PFSK-1 (cell line): ENCODE results near the gene GMPR.

Source experiments
- FOXP2 ChIP-seq: optimal IDR thresholded peaks from 2 replicates; pipeline ENCODE3; 2011; ENCODE audit warnings: borderline replicate concordance, control low read depth, inconsistent platforms; ENCODE audit not compliant: insufficient read depth; ENCODE audit errors: extremely low read length, extremely low read depth
- POLR2AphosphoS5 ChIP-seq: IDR thresholded peaks from 2 replicates; pipeline ENCODE4 v1.6.1; 2012; ENCODE audit warnings: low read depth, mild to moderate bottlenecking, control low read depth, low read length, moderate library complexity
- SIN3A ChIP-seq: IDR thresholded peaks from 2 replicates; pipeline ENCODE4 v1.6.1; 2012; ENCODE audit warnings: mild to moderate bottlenecking, low read length, moderate library complexity, borderline replicate concordance; ENCODE audit not compliant: insufficient read depth
- TAF1 ChIP-seq: IDR thresholded peaks from 2 replicates; pipeline ENCODE4 v1.6.1; 2012; ENCODE audit warnings: low read length, control low read depth, borderline replicate concordance; ENCODE audit not compliant: insufficient read depth
- TF ChIP-seq, protein P1 (sequence below), 2 experiments: IDR thresholded peaks; 2 replicates each; pipeline versions ENCODE4 v1.6.1 to v1.8.0; 2011 to 2012; ENCODE audit warnings: low read depth in 2 of 2, low read length in 2 of 2, control low read depth in 1 of 2, inconsistent platforms in 1 of 2, mild to moderate bottlenecking in 1 of 2, moderate library complexity in 1 of 2; ENCODE audit not compliant: insufficient read depth in 1 of 2

Gene GMPR

DNA sequence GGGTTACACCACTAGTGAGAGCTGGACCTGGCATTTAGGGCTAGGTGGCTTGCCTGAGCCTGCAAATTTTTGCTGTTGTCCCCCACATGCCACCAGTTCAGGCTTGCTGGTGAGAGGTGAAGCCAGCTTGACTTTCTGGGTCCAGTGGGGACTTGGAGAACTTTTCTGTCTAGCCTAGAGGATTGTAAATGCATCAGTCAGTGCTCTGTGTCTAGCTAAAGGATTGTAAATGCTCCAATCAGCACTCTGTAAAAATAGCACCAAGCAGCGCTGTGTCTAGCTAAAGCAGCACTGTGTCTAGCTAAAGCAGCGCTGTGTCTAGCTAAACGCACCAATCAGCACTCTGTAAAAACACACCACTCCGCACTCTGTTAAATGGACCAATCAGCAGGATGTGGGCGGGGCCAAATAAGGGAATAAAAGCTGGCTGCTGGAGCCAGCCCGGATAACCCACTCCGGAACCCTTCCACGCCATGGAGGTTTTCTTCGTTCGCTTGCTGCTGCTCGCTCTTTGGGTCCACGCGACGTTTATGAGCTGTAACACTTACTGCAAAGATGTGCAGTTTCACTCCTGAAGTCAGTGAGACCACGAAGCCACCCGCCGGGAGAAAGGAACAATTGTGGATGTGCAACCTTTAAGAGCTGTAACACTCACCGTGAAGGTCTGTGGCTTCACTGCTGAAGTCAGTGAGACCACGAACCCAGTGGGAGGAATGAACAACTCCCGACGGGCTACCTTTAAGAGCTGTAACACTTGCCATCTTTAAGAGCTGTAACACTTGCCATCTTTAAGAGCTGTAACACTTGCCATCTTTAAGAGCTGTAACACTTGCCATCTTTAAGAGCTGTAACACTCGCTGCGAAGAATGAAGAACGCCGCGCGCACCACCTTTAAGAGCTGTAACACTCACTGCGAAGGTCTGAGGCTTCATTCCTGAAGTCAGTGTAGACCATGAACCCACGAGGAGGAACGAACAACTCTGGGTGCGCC is 27.3 kb downstream of the GMPR start:
- TF ChIP-seq SIN3A (no peak), TAF1 (no peak), POLR2AphosphoS5 (no peak), FOXP2 (no peak)
- TF ChIP-seq, protein P1, sequence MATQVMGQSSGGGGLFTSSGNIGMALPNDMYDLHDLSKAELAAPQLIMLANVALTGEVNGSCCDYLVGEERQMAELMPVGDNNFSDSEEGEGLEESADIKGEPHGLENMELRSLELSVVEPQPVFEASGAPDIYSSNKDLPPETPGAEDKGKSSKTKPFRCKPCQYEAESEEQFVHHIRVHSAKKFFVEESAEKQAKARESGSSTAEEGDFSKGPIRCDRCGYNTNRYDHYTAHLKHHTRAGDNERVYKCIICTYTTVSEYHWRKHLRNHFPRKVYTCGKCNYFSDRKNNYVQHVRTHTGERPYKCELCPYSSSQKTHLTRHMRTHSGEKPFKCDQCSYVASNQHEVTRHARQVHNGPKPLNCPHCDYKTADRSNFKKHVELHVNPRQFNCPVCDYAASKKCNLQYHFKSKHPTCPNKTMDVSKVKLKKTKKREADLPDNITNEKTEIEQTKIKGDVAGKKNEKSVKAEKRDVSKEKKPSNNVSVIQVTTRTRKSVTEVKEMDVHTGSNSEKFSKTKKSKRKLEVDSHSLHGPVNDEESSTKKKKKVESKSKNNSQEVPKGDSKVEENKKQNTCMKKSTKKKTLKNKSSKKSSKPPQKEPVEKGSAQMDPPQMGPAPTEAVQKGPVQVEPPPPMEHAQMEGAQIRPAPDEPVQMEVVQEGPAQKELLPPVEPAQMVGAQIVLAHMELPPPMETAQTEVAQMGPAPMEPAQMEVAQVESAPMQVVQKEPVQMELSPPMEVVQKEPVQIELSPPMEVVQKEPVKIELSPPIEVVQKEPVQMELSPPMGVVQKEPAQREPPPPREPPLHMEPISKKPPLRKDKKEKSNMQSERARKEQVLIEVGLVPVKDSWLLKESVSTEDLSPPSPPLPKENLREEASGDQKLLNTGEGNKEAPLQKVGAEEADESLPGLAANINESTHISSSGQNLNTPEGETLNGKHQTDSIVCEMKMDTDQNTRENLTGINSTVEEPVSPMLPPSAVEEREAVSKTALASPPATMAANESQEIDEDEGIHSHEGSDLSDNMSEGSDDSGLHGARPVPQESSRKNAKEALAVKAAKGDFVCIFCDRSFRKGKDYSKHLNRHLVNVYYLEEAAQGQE (IDR thresholded peaks at IDR 0.05; ENCODE audit: insufficient read depth in 1 of 2, low read depth in 2 of 2, low read length in 2 of 2), result no peak

- TF ChIP-seq POLR2AphosphoS5 (no peak), FOXP2 (no peak), TAF1 (no peak), SIN3A (no peak)
Observed at GRCh38 chr6:16267428-16268263, 29.3 kb downstream of the GMPR start.

- TF ChIP-seq TAF1, result no peak
- TF ChIP-seq SIN3A, result no peak
- TF ChIP-seq POLR2AphosphoS5, result no peak
- no peak for TF ChIP-seq FOXP2
- TF ChIP-seq, protein P1 (IDR thresholded peaks at IDR 0.05; ENCODE audit: insufficient read depth in 1 of 2, low read depth in 2 of 2, low read length in 2 of 2), result no peak
Observed at GRCh38 chr6:16270178-16270794, 31.9 kb downstream of the GMPR start.

- TF ChIP-seq, protein P1 (IDR thresholded peaks at IDR 0.05; ENCODE audit: insufficient read depth in 1 of 2, low read depth in 2 of 2, low read length in 2 of 2), result no peak
- TF ChIP-seq FOXP2 (no peak), TAF1 (no peak)
Observed at GRCh38 chr6:16271428-16271827, 33.0 kb downstream of the GMPR start.

DNA sequence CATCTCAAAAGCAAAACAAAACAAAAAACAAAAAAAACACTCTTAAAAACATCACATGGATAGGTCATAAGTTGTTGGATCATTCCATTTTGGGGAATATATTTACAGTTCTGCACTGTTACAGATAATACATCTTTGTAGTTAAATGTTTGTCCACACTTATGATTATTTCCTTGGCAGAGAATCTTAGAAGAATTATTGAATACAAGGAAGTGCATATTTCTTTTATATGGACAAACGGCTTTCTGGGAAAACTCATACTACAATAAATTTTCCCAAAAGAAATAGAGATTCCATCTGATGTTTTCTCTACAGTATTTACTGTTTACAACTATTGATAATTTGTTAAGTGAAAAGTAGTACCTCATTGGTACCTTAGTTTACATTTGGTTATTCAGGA is 33.8 kb downstream of the GMPR start:
- TF ChIP-seq SIN3A (no peak), TAF1 (no peak), POLR2AphosphoS5 (no peak), FOXP2 (no peak)
- TF ChIP-seq, protein P1 (IDR thresholded peaks at IDR 0.05; ENCODE audit: insufficient read depth in 1 of 2, low read depth in 2 of 2, low read length in 2 of 2), result no peak
